CD4-positive, alpha-beta T cell (primary cell): ENCODE results near the gene SPATA2L. TPM values are rescaled to one million over a fixed set of nuclear protein-coding genes. Genes with fewer than 3 reads are reported as not detected.
"Not testable (repeated sequence)": the region's sequence is repeated elsewhere in the genome, so short reads cannot be mapped to it uniquely, and the experiment has no call there.

Experiments
- ATAC-seq: fragments of 200-7000 bp; cut with Tn5 transposase; one replicate; pipeline ENCODE4 v1.10.0; 2022; ENCODE audit warnings: mild to moderate bottlenecking; ENCODE audit not compliant: poor library complexity
- CTCF ChIA-PET: fragments of 350-600 bp; sonication (Branson Sonifier 250); formaldehyde crosslinking; loops from one replicate; lab custom pipeline; 2021; ENCODE audit warnings: antibody characterized with exemption, inconsistent platforms; lab: Charles Lee
- POLR2A ChIA-PET: fragments of 350-600 bp; sonication (Branson Sonifier 250); formaldehyde crosslinking; loops from one replicate; lab custom pipeline; 2021; ENCODE audit warnings: antibody characterized with exemption, inconsistent platforms; lab: Charles Lee
- DNase-seq, 14 experiments: peaks; one replicate each; pipeline ENCODE4 v3.0.0-alpha.2; 2013 to 2020; ENCODE audit warnings: mixed read lengths in 2 of 14
- H3K27ac ChIP-seq, 2 donors: one replicate each; pipeline versions ENCODE4 v1.5.1 to v1.7.0; 2013; ENCODE audit warnings: low read length in 2 of 2, low read depth in 1 of 2, mild to moderate bottlenecking in 1 of 2
- H3K27me3 ChIP-seq, 2 experiments: 1 replicate in 1 of 2; 2 replicates in 1 of 2; pipeline versions ENCODE4 v1.6.1 to v1.7.0; 2013; ENCODE audit warnings: low read length in 2 of 2, control low read depth in 1 of 2, mild to moderate bottlenecking in 1 of 2, moderate library complexity in 1 of 2; ENCODE audit not compliant: insufficient read depth in 2 of 2, control insufficient read depth in 1 of 2
- H3K36me3 ChIP-seq: one replicate; pipeline ENCODE4 v1.6.1; 2013; ENCODE audit warnings: low read length, control low read depth; ENCODE audit not compliant: insufficient read depth
- H3K4me1 ChIP-seq: one replicate; pipeline ENCODE4 v1.6.1; 2013; ENCODE audit warnings: low read length, control low read depth; ENCODE audit not compliant: insufficient read depth
- H3K4me3 ChIP-seq: one replicate; pipeline ENCODE4 v1.5.1; 2013; ENCODE audit warnings: mild to moderate bottlenecking, low read length, moderate library complexity
- H3K9me3 ChIP-seq, 2 experiments: 1 replicate in 1 of 2; 2 replicates in 1 of 2; pipeline versions ENCODE4 v1.6.1 to v1.7.0; 2013; ENCODE audit warnings: low read length in 2 of 2, mild to moderate bottlenecking in 2 of 2, control low read depth in 1 of 2, moderate library complexity in 1 of 2; ENCODE audit not compliant: control insufficient read depth in 1 of 2, insufficient read depth in 1 of 2
- H3K27ac Mint-ChIP-seq: one replicate; pipeline ENCODE4 v1.8.0; 2020; ENCODE audit warnings: mixed read lengths
- H3K27me3 Mint-ChIP-seq: one replicate; pipeline ENCODE4 v1.8.0; 2021; ENCODE audit warnings: mixed read lengths
- H3K36me3 Mint-ChIP-seq: one replicate; pipeline ENCODE4 v1.8.0; 2021; ENCODE audit warnings: low read depth, mixed read lengths
- H3K4me1 Mint-ChIP-seq: one replicate; pipeline ENCODE4 v1.8.0; 2021; ENCODE audit warnings: low read depth, mixed read lengths
- H3K4me3 Mint-ChIP-seq: one replicate; pipeline ENCODE4 v1.8.0; 2020; ENCODE audit warnings: mild to moderate bottlenecking, mixed read lengths
- H3K9me3 Mint-ChIP-seq: one replicate; pipeline ENCODE4 v1.8.0; 2020; ENCODE audit warnings: mixed read lengths
- intact Hi-C, 2 experiments: fragments of 100-400 bp; cut with DNase I in 1 of 2; cut with micrococcal nuclease in 1 of 2; formaldehyde crosslinking; loops; one replicate each; pipeline versions ENCODE4 v1.15.1 to v1.9.0; 2023 to 2025; cut with DNase I, micrococcal nuclease
- total RNA-seq, 174 experiments: library from RNA in 2 of 174; stranded (reverse) in 2 of 174; gene quantifications; one replicate each; pipeline ENCODE4 v1.2.3 and lab custom pipeline; 2021 to 2026
- TF ChIP-seq, protein P1 (sequence below): fragments of 200-600 bp; IDR thresholded peaks from one replicate; pipeline ENCODE4 v1.8.0; 2022; ENCODE audit warnings: antibody characterized with exemption, mild to moderate bottlenecking

SPATA2L gene
- total RNA-seq, 2 experiments from 2014 or later, result 26.1 to 28.3 TPM

DNA sequence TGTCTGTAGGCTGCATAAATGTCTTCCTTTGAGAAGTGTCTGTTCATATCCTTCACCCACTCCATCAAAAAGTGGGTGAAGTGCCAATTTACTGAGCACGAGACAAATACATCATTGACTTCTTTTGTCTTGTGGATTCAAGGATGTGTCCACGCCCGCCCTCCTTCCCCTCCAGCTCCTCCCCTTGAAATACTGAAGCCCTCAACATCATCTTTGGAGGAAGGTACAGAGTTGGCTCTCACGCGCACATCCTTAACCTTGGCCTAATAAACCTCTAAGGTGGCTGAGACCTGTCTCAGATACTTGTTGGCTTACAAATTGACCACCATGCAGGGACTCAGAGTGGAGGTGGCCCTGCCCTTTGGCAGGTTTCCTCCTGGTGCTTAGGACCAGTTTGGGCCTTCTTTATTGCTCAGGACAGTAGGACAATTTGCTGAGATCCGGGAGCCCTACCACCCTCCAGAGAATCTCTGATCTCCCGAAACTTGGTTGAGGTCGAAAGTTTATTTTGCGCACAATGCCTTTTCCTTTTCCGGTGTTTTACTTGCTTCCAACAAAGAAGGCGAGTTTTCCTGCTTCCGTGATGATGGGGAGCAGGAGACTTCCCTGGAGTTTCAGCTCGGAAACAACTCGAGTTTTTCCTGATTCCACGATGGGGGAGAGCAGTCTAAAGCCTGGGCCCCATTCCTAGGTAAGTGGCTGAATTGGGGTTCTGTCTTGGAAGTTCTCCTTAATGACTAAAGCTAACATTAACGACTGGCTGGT is 29.1 kb downstream of the SPATA2L start:
- Histone ChIP-seq H3K36me3 (no peaks in the 10 kb centered on the region), H3K4me3 (no peak overlapping the region), H3K27me3 (no peaks in the 10 kb centered on the region), H3K9me3 (peaks cover 0 to 2% of the 10 kb centered on the region in 2 experiments), H3K4me1 (peaks cover 5% of the 10 kb centered on the region), H3K27ac (no peak overlapping the region)
- Mint-ChIP-seq H3K9me3 (no peaks in the 10 kb centered on the region), H3K36me3 (no peaks in the 10 kb centered on the region), H3K4me3 (no peak overlapping the region), H3K27me3 (no peaks in the 10 kb centered on the region), H3K4me1 (peaks cover 6% of the 10 kb centered on the region), H3K27ac (no peak overlapping the region)
- ATAC-seq (no peak), DNase-seq (no peak)
- CTCF ChIA-PET, result no interaction called here
- POLR2A ChIA-PET, result no interaction called here
- intact Hi-C loops, result no loop called here
- TF ChIP-seq, protein P1, sequence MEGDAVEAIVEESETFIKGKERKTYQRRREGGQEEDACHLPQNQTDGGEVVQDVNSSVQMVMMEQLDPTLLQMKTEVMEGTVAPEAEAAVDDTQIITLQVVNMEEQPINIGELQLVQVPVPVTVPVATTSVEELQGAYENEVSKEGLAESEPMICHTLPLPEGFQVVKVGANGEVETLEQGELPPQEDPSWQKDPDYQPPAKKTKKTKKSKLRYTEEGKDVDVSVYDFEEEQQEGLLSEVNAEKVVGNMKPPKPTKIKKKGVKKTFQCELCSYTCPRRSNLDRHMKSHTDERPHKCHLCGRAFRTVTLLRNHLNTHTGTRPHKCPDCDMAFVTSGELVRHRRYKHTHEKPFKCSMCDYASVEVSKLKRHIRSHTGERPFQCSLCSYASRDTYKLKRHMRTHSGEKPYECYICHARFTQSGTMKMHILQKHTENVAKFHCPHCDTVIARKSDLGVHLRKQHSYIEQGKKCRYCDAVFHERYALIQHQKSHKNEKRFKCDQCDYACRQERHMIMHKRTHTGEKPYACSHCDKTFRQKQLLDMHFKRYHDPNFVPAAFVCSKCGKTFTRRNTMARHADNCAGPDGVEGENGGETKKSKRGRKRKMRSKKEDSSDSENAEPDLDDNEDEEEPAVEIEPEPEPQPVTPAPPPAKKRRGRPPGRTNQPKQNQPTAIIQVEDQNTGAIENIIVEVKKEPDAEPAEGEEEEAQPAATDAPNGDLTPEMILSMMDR, result no peak

DNA sequence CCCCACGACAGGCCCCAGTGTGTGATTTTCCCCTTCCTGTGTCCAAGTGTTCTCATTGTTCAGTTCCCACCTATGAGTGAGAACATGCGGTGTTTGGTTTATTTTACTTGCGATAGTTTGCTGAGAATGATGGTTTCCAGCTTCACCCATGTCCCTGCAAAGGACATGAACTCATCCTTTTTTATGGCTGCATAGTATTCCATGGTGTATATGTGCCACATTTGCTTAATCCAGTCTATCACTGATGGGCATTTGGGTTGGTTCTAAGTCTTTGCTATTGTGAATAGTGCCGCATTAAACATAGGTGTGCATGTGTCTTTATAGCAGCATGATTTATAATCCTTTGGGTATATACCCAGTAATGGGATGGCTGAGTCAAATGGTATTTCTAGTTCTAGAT is 29.9 kb downstream of the SPATA2L start:
- POLR2A ChIA-PET, H3K4me3 Mint-ChIP-seq, H3K27ac ChIP-seq, intact Hi-C loops, H3K9me3 Mint-ChIP-seq, H3K36me3 ChIP-seq, CTCF ChIA-PET, H3K4me3 ChIP-seq, H3K4me1 ChIP-seq, DNase-seq, H3K27me3 ChIP-seq, H3K27me3 Mint-ChIP-seq, H3K4me1 Mint-ChIP-seq, H3K9me3 ChIP-seq, ATAC-seq, H3K36me3 Mint-ChIP-seq, H3K27ac Mint-ChIP-seq: not testable (repeated sequence)

DNA sequence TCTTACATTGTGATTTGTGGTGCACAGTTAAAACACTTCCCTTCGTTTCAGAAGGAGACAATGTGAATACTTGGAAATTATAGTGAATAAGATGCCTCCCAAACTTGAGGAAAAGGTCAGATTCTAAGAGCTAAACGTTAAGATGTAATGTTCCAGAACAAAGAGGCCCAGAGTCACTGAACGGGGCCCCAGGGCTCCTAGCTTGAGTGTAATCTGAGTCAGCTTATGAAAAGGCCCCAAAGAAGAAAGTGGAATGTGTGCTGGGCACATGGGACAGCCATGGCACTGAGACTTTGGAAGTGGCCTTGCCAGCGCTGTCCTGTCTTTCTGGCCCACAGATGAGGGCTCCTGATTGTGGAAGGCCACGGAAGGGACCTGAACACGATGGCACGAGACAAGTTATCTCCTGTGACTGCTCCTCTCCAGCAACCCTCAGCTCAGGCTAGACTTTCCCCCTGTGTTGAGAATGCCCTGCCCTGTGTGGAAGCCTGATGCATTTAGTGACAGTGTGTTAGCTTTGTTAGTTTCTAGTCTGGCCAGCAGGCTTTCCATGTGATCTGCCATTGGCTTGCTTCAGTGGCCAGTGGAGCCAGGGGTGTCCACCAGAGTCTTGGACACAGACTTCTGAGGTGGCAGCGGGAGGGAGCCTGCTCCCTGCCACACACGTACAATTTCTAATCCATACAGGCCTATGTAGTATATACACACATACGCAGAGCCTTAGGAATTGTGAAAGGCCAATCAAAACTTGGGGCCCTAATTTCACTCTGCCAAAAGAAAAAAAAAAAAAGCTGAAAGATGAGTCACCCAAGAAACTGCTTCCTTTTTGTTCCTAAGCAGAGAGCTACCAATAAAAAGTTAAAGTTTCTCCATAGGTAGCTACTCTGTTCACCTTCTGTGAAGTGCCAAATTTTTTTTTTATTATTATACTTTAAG is 30.7 kb downstream of the SPATA2L start:
- Histone ChIP-seq H3K27me3 (no peaks in the 10 kb centered on the region), H3K4me3 (no peak overlapping the region), H3K9me3 (no peaks in the 10 kb centered on the region), H3K36me3 (no peaks in the 10 kb centered on the region), H3K4me1 (peaks cover 5% of the 10 kb centered on the region), H3K27ac (no peak overlapping the region)
- Mint-ChIP-seq H3K9me3 (no peaks in the 10 kb centered on the region), H3K27ac (no peak overlapping the region), H3K36me3 (no peaks in the 10 kb centered on the region), H3K4me1 (peaks cover 6% of the 10 kb centered on the region), H3K27me3 (no peaks in the 10 kb centered on the region), H3K4me3 (no peak overlapping the region)
- ChIA-PET POLR2A (no interaction called here), CTCF (no interaction called here)
- DNase-seq (no peak), ATAC-seq (no peak)
- intact Hi-C loops, result no loop called here
- TF ChIP-seq, protein P1, result no peak
